ENCODE results near the gene FMN1.

Gene FMN1

DNA sequence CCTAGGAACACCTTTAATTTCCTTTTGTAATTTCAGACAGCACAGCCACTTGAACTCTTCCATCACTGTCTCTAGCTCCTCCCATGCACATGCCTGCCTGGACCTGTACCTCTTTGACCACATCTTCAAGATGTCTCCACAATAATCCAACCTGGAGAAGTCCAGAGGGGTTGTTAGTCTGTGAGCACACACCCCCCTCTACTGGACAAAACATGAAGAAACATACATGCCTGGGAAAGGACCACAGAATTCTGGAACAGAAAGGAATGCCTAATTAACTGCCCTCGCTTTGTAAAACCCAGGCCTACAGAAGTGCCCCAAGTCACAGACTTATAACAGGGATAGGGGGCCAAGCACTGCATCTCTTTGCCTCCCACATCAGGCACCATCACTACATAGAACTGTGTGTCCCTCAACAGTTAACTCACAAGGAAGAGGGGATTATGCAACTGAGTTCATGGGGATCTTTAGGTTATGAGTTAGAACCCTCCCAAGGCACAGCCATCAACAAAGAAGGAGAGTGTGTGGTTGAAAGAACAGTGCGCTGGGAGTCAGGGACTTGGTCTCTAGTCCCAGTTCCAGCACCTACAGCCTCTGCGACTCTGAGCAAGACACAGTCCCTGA lies 61.7 kb downstream of the FMN1 start:
- no peak overlapping the region for H3K27ac ChIP-seq
- TF ChIP-seq, protein P1, sequence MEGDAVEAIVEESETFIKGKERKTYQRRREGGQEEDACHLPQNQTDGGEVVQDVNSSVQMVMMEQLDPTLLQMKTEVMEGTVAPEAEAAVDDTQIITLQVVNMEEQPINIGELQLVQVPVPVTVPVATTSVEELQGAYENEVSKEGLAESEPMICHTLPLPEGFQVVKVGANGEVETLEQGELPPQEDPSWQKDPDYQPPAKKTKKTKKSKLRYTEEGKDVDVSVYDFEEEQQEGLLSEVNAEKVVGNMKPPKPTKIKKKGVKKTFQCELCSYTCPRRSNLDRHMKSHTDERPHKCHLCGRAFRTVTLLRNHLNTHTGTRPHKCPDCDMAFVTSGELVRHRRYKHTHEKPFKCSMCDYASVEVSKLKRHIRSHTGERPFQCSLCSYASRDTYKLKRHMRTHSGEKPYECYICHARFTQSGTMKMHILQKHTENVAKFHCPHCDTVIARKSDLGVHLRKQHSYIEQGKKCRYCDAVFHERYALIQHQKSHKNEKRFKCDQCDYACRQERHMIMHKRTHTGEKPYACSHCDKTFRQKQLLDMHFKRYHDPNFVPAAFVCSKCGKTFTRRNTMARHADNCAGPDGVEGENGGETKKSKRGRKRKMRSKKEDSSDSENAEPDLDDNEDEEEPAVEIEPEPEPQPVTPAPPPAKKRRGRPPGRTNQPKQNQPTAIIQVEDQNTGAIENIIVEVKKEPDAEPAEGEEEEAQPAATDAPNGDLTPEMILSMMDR (conservative IDR thresholded peaks at IDR 0.05) = peak; percentile 87
- TF ChIP-seq ZFX (IDR thresholded peaks at IDR 0.05) = no peak

DNA sequence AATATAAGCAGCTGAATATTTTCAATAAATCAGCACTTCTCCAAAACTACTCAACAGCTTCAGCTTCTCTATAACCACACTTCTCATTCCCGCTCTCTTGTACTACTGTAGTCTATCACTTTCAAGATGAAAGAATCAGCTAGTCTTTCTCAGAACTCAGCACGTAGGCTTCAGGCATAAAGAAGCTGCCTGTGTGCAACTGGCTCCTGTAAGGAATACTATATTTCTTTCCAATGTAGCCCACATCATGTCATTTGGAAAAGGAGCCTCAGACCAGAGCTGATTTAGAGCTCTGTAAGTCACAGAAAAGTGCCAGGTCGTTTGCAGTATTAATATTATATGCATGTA lies 62.3 kb downstream of the FMN1 start:
- H3K27ac ChIP-seq = no peak overlapping the region
- TF ChIP-seq ZFX (IDR thresholded peaks at IDR 0.05) = no peak

DNA sequence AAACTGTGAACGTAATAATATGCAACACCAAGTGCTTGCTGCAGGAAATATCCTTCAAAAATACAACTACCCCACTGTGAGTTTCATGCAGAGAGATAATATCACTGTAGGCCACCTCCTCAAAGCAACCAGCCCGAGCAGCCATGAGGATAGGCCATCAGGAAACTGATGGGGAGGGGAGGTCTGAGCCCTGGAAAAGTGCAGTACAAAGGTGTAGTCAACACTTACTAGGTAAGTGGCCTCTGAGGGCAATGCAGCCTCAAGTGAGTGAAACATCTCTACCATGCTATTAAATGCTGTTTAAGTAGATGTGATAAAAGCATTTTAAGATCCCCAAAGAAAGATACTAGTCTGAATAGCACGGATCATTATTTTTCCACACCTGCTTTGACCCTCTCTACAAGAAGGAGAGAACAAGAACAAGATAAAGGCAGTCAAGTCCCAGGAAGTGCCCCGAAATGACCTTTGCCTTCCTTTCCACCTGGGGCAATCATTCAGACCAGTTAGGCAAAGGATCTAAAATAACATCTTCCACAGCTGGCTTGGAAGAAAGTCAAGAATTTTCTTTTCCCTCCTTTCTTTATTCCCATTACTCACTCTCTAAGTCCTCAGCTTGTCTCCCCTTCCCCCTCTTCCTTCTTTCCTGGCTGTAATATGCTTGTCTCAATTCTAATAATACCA lies 62.8 kb downstream of the FMN1 start:
- TF ChIP-seq, protein P1 (conservative IDR thresholded peaks at IDR 0.05) = no peak
- no peak for TF ChIP-seq ZFX (IDR thresholded peaks at IDR 0.05)
- no peak overlapping the region for H3K27ac ChIP-seq

DNA sequence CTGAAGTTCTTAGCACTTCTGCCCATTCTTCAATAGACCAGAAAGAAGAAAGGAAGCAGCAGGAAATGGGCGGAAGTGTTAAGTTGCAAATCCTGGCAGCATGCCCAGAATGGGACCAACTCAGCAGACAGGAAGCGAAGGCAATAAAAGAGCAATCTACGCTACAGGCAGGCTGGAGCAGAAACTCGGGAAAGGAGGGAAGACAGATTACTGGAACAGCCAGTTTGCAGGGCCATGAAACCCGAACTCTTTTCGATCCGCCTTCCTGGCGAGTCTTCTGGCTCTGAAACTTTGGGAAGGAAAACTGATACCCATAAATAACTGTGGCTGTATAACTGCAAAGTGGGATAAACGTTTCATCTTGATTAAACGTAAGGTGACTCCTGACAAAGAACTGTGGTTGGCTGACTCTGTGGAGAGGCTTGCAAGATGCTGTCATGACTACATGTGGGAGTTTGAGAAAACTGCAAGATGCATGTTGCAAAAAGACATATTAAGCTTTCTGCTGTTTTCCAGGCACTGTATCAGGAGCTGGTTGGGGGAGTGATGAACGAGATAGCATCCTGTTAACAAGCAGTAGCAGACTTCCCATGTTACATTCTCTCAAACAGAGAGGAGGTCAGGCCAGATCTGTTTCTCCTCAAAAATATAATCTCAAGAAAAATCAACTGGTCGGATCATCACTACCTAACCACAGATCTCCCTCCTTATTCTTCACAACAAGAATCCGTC lies 67.8 kb downstream of the FMN1 start:
- H3K27ac ChIP-seq = no peak overlapping the region
- no peak for TF ChIP-seq ZFX (IDR thresholded peaks at IDR 0.05)
- TF ChIP-seq, protein P1 (conservative IDR thresholded peaks at IDR 0.05) = no peak

DNA sequence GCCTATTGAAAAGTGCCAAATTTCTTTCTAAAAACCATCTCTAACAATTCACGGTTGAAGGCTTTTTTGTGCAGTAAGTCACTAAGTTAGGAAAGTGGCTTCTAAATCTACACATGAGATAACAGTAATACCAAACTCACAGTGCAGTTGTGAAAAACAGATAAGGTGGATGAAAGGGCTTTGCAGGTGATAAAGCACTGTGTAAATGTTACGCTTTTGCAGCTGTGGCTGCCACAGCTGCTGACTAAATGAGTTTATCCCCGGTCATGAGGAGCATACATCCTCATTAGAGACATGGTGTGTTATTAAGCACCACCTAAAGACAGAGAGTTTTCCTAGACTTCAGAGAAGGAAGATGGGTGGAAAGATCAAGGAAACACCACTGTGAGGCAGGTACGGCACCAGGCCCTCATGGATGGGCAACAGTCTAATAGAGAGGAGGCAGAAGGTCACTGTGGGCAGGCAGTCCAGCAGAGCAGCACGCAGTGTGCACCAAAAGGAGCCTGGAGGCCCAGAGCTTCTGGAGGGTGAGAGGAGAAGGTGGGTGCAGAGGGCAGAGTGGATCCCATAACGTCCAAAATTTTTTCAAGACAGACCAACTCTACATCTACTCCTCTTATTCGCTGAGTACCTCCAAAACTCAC lies 68.5 kb downstream of the FMN1 start:
- no peak overlapping the region for H3K27ac ChIP-seq
- TF ChIP-seq, protein P1 (conservative IDR thresholded peaks at IDR 0.05) = no peak
- no peak for TF ChIP-seq ZFX (IDR thresholded peaks at IDR 0.05)

DNA sequence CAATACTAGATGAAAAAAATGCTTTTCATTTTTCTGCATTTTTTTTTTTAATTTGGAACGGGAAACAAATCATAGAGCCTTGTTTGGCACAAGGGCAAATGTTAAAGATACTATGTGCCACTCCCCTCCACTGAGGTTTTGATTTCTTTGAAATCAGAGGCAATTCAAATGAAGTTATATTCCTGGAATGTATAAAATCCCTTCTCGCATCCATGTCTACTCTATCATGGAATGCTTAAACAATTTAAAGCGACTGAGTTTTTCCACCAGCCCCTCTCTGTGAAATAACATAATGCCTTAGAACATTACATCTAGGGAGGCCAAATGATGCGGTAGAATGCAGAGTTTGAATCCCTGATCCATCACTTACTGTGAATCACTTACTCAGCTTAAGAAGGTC lies 69.7 kb downstream of the FMN1 start:
- H3K27ac ChIP-seq = no peak overlapping the region
- TF ChIP-seq, protein P1 (conservative IDR thresholded peaks at IDR 0.05) = no peak
- TF ChIP-seq ZFX (IDR thresholded peaks at IDR 0.05) = no peak

DNA sequence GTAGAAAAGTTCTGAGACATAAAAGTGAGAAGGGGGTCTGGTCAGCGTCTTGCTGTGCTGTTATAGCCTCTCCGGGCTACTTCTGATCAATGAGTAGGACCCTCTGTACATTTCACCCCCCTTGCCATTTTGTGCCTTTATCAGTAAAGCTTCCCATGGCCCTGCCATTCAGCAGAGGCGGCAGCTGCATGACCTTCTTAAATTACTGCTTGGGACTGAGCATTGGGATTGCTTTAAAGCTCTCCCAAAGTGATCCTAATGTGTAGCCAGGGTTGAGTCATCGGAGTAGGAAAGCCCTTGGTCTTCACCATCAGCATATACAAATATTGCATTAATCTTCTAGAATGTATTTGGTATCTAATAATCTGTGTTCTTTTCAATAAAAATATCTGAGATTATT lies 70.2 kb downstream of the FMN1 start:
- H3K27ac ChIP-seq = no peak overlapping the region
- TF ChIP-seq, protein P1 (conservative IDR thresholded peaks at IDR 0.05) = no peak
- TF ChIP-seq ZFX (IDR thresholded peaks at IDR 0.05) = no peak

Measured in C4-2B (cell line).